ENCODE results near the gene TMEM125.

GRCh38 chr1:43298055-43298454 is 28.3 kb downstream of the TMEM125 start:
- TF ChIP-seq CTCF (IDR thresholded peaks at IDR 0.05) (no peak), POLR2A (IDR thresholded peaks at IDR 0.05) (no peak), POLR2AphosphoS5 (IDR thresholded peaks at IDR 0.05) (no peak), EP300 (IDR thresholded peaks at IDR 0.05) (no peak)
